Central memory CD8-positive, alpha-beta T cell (primary cell): ENCODE measurements around the gene POLR3F.
"Not testable (repeated sequence)": the region's sequence is repeated elsewhere in the genome, so short reads cannot be mapped to it uniquely, and the experiment has no call there.

ENCODE experiments used
- ATAC-seq: fragments of 150-1000 bp; cut with Tn5 transposase; replicated peaks from 2 replicates; pipeline ENCODE4 v1.10.0; 2022; ENCODE audit warnings: mild to moderate bottlenecking, moderate FRiP score, moderate number of reproducible peaks; ENCODE audit not compliant: poor library complexity, severe bottlenecking; ENCODE audit errors: extremely low read depth
- DNase-seq, 2 donors: peaks; one replicate each; pipeline ENCODE4 v3.0.0; 2021; ENCODE audit warnings: low spot score in 2 of 2
- H3K27ac Mint-ChIP-seq: one replicate; pipeline ENCODE4 v1.8.0; 2022; ENCODE audit warnings: low read depth, mild to moderate bottlenecking, moderate library complexity, mixed read lengths
- H3K27me3 Mint-ChIP-seq: one replicate; pipeline ENCODE4 v1.8.0; 2022; ENCODE audit warnings: mixed read lengths
- H3K36me3 Mint-ChIP-seq: one replicate; pipeline ENCODE4 v1.8.0; 2022; ENCODE audit warnings: mild to moderate bottlenecking, moderate library complexity, mixed read lengths; ENCODE audit not compliant: insufficient read depth
- H3K4me1 Mint-ChIP-seq: one replicate; pipeline ENCODE4 v1.8.0; 2022; ENCODE audit warnings: mixed read lengths
- H3K4me3 Mint-ChIP-seq: one replicate; pipeline ENCODE4 v1.8.0; 2022; ENCODE audit warnings: mild to moderate bottlenecking, moderate library complexity, mixed read lengths
- H3K9me3 Mint-ChIP-seq: one replicate; pipeline ENCODE4 v1.8.0; 2022; ENCODE audit warnings: mixed read lengths

The POLR3F gene

DNA sequence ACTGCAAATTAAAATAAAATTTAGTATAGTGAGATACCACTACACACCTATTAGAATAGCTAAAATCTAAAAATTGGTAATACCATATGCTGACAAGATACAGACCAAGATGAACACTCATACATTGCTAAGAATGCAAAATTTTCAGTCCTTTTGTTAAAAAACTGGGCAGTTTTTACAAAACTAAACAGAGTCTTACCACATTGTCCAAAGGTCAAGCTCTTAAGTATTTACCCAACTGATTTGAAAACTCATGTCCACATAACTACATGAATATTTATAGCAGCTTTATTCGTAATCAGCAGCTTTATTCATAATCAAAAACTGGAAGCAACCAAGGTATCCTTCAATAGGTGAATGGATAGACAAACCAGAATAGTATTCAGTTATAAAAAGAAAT, 10.0 kb downstream of the POLR3F start:
- ATAC-seq (no peak), DNase-seq (no peak)
- H3K36me3 Mint-ChIP-seq = peaks cover 57% of the 10 kb centered on the region
- H3K9me3 Mint-ChIP-seq = no peaks in the 10 kb centered on the region
- H3K27ac Mint-ChIP-seq = no peak overlapping the region
- H3K4me1 Mint-ChIP-seq = no peaks in the 10 kb centered on the region
- no peak overlapping the region for H3K4me3 Mint-ChIP-seq
- H3K27me3 Mint-ChIP-seq = no peaks in the 10 kb centered on the region

DNA sequence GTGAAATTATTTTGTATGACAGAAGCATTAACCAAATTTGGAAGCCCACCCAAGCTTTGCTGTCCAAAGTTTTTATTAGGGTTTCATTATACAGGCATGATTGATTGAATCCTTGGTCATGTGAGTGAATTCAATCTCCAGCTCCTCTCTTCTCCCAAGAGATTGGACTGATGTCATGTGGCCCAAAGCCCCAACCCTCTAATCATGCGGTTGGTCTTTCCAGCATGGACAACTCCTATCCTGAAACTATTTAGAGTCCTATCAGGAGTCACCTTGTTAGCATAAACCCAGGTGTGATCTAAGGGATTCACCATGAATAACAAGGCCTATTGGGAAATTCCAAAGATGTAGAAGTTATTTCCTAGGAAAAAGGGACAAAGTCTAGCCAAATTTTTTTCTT, 10.6 kb downstream of the POLR3F start:
- Mint-ChIP-seq H3K27me3 (no peaks in the 10 kb centered on the region), H3K9me3 (no peaks in the 10 kb centered on the region), H3K4me1 (no peaks in the 10 kb centered on the region), H3K36me3 (peaks cover 61% of the 10 kb centered on the region), H3K27ac (no peak overlapping the region), H3K4me3 (no peak overlapping the region)
- DNase-seq (no peak), ATAC-seq (no peak)

DNA sequence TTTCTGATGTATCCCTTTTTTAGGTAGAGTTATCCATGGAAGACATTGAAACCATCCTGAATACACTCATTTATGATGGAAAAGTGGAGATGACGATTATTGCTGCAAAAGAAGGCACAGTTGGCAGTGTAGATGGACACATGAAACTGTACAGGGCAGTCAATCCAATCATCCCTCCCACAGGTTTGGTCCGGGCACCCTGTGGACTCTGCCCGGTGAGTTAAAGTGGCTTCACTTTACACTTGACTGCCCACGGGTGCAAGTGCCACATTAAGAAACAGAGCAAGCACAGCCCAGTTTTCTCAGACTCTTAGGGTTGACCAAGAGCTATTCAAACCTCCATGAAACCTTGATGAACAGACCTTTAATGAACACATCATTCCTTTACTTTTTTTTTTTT, 14.4 kb downstream of the POLR3F start:
- no peak overlapping the region for H3K27ac Mint-ChIP-seq
- ATAC-seq (no peak), DNase-seq (no peak)
- H3K4me3 Mint-ChIP-seq = no peak overlapping the region
- no peaks in the 10 kb centered on the region for H3K4me1 Mint-ChIP-seq
- peaks cover 44% of the 10 kb centered on the region for H3K36me3 Mint-ChIP-seq
- no peaks in the 10 kb centered on the region for H3K9me3 Mint-ChIP-seq
- no peaks in the 10 kb centered on the region for H3K27me3 Mint-ChIP-seq

DNA sequence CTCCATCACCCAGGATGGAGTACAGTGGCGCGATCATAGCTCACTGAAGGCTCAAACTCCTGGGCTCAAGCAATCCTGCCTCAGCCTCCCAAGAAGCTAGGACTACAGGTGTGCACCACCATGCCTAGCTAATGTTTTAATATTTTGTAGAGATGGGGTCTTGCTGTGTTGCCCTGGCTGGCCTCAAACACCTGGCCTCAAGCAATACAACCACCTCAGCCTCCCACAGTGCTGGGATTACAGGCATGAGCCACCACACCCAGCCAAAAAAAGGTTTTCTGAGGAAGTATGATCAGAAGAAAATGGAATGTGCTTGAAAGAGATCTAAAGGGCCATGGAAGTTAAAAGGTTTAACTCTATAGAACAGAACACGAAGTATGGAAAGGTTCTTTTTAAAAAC, 21.1 kb downstream of the POLR3F start:
- ATAC-seq (no peak), DNase-seq (no peak)
- no peaks in the 10 kb centered on the region for H3K27me3 Mint-ChIP-seq
- no peak overlapping the region for H3K27ac Mint-ChIP-seq
- peaks cover 26% of the 10 kb centered on the region for H3K36me3 Mint-ChIP-seq
- no peaks in the 10 kb centered on the region for H3K9me3 Mint-ChIP-seq
- no peak overlapping the region for H3K4me3 Mint-ChIP-seq
- no peaks in the 10 kb centered on the region for H3K4me1 Mint-ChIP-seq

DNA sequence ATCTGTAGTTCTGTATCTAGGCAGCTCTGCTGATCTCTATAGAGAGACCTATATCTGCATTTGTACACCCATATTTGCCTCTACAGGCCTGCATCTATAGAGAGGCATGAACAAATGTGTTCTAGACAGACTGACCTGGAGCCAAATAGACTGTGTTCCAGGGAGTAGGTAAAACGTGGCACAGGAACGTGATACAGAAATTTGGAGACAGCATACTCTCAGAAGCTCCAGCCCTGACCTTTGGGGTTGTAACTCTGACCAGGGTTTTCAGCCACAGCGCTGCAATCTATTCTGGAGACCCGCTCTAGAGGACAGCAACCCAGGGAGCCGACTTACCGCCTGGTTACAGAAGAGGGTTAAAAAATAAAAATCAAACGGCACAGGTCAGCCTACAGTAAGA, 28.9 kb downstream of the POLR3F start:
- H3K9me3 Mint-ChIP-seq = no peaks in the 10 kb centered on the region
- H3K27ac Mint-ChIP-seq = peak overlapping the region; percentile 82
- H3K27me3 Mint-ChIP-seq = no peaks in the 10 kb centered on the region
- H3K36me3 Mint-ChIP-seq = peaks cover 8% of the 10 kb centered on the region
- peak overlapping the region; percentile 97 for H3K4me3 Mint-ChIP-seq
- ATAC-seq = no peak
- no peak for DNase-seq
- H3K4me1 Mint-ChIP-seq = peaks cover 12% of the 10 kb centered on the region

DNA sequence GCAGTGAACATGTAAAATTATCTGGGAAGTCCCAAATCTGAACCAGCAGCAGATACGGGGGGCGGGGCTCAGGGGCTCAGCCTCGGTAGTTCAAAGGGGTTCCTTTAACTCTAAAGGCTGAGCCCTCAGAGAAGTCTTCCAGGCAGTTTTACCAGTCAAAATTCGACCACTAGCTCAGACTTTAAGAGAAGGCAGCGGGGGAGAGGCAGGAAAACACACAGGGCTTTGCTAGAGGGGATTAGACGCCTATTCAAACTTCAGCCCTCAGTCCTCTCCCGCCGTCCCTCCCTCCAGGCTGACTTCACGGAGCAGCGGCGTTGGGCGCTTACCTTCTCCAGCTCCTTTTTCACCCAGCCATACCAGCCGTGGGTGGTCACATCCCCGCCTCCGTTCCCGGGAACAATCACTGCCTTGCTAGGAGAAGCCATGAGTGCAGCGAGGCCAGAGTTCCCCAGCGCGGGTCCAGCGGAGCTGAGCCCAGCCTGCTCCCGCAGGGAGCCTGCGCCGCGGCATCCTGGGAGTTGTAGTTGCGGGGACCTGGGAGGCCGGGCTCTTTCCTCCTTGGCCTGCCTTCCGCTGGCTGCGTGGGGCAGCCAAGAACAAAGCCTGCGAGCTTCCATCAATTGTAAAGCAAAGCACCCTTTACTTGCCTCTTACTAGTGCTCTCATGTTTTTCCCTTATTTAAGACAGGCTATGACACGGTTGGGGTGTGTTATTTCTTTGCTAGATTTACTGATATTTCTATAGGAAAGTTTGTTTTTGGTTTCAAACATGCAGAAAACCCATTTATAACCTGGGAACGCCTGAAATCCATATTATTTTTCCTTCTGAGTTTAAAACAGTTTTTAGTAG, 29.8 kb downstream of the POLR3F start, which contains the start of gene RBBP9:
RBBP9 (minus strand) TSS at position 486 of the 853 bp plus-strand sequence; CDS start at position 428, 58 bp downstream.
- ATAC-seq = peak; percentile 98
- peak within 1 kb of the TSS; percentile 82 for H3K27ac Mint-ChIP-seq

DNA sequence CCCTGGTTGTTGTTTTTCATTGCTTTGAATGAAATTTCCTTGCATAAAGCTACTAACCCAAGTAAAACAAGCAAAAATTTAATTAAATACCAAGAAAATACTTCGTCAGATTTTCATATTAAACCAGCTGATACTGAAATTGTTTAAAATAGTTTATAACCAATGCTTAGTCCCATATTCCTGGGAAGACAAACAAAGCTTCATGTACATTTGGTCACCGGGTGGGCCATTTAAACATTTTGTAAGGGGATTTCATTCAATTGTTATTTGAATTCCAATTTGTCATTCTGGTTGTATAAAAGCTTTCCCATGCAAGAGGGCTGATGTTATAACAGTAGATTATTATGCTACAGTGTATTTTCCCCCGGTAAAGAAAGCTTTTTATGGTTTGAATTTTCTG, 30.4 kb downstream of the POLR3F start:
- peak overlapping the region; percentile 82 for H3K27ac Mint-ChIP-seq
- H3K4me3 Mint-ChIP-seq = peak overlapping the region; percentile 97
- ATAC-seq (no peak), DNase-seq (no peak)
- H3K36me3 Mint-ChIP-seq = peaks cover 6% of the 10 kb centered on the region
- peaks cover 12% of the 10 kb centered on the region for H3K4me1 Mint-ChIP-seq
- H3K9me3 Mint-ChIP-seq = no peaks in the 10 kb centered on the region
- H3K27me3 Mint-ChIP-seq = peaks cover 12% of the 10 kb centered on the region

More for the DNA sequence above, 29.8 kb downstream of the POLR3F start, which contains the start of gene RBBP9:
- Mint-ChIP-seq H3K4me1 (peaks cover 12% of the 10 kb centered on the region), H3K9me3 (no peaks in the 10 kb centered on the region), H3K4me3 (peak within 1 kb of the TSS; percentile 97), H3K27me3 (peaks cover 6% of the 10 kb centered on the region), H3K36me3 (peaks cover 6% of the 10 kb centered on the region)
- DNase-seq = peak; percentile 55

DNA sequence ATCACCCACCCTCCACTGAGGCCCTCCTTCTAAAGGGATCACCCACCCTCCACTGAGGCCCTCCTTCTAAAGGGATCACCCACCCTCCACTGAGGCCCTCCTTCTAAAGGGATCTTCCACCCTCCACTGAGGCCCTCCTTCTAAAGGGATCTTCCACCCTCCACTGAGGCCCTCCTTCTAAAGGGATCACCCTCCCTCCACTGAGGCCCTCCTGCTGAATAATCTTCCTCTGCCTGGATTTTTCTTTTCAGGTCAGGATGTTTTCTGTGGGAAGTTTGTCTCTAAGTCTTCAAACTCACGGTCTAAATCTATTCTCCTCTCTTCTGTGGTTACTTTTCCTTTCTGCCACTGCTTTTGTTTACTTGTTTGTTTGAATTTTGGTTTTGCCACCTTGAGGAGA, 34.5 kb downstream of the POLR3F start:
- H3K4me3 Mint-ChIP-seq, H3K9me3 Mint-ChIP-seq, ATAC-seq, H3K4me1 Mint-ChIP-seq, H3K27ac Mint-ChIP-seq, DNase-seq, H3K36me3 Mint-ChIP-seq: not testable (repeated sequence)
- H3K27me3 Mint-ChIP-seq = peaks cover 13% of the 10 kb centered on the region

DNA sequence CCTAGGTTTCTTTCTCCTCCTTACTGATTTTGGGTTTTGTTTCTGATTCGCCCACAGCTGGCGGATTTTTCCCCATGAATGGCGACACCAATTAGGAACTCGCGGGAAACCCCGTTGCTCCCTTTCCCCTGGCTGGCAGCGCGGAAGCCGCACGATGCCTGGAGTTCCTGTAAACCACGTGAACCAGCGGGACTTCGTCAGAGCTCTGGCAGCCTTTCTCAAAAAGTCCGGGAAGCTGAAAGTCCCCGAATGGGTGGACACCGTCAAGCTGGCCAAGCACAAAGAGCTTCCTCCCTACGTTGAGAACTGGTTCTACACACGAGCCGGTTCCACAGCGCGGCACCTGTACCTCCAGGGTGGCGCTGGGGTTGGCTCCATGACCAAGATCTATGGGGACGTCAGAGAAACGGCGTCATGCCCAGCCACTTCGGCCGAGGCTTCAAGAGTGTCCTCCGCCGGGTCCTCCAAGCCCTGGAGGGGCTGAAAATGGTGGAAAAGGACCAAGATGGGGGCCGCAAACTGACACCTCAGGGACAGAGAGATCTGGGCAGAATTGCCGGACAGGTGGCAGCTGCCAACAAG, 37.4 kb downstream of the POLR3F start:
- Mint-ChIP-seq H3K27me3 (peaks cover 13% of the 10 kb centered on the region), H3K4me1 (peaks cover 27% of the 10 kb centered on the region), H3K4me3 (no peak overlapping the region), H3K36me3 (peaks cover 19% of the 10 kb centered on the region), H3K9me3 (no peaks in the 10 kb centered on the region), H3K27ac (no peak overlapping the region)
- ATAC-seq (no peak), DNase-seq (no peak)

DNA sequence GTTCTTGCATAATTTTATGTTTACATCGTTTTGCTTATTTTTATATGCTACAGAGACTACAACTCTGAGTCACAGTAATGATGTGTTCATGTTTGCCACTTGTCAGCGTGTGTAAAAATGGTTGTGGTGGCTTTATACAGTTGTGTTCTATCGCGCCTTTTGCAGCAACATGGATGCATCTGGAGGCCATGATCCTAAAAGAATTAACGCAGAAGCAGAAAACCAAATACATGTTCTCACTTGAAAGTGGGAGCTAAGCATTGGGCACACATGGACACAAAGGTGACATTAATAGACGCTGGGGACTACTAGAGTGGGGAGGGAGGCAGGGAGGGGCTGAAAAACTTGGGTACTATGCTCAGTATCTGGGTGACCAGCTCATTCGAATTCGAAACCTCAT, 39.6 kb downstream of the POLR3F start:
- Mint-ChIP-seq H3K27ac (peak overlapping the region; percentile 100), H3K4me1 (peaks cover 42% of the 10 kb centered on the region), H3K9me3 (no peaks in the 10 kb centered on the region), H3K36me3 (peaks cover 37% of the 10 kb centered on the region), H3K27me3 (peaks cover 10% of the 10 kb centered on the region), H3K4me3 (peak overlapping the region; percentile 98)
- DNase-seq (peak in 1 of 2 donors; percentile 11), ATAC-seq (no peak)

DNA sequence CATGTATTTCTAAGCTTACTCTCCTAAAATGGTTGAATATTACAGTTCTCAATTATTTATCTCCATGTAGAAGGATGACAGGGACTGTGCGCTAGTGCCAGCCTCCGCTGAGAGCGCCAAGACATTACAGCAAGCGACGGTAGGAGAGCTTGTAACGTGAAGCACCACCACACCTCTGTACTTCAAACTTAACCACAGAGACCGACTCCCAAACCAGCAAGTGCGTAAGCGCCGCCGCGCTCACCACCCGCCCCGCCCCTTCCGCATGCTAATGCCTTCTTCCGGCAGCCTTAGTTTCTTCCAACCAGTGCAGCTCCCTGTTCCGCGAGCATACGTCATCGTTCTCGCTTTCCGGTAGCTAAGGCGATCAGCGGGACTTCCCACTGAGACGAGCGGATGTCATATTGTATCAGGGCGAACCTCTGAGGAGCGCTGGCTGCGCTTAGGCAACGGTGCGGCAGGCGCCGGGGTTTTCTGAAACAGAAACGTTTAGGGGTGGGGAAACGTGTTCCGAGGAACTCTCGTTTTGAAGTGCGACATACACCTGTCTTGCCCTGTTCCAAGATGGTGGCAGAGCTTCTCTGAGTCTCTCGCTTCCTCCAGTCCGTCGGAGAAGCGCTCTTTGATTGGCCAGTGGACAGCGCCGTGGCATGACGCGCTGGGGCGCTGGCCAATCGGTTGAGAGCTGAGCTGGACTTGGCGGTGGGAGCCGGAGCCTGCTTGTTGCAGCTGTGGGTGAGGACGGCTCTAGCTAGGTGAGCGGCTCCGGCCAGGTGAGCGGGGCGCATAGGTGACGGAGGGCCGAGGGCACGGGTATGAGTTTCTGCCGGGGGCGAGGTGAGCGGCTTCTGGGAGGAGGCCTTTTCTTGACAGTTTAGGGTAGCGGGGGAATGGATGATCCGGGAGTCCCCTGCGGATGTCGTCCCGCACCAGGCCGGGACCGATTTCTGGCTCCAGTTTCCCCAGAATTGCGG, 40.3 kb downstream of the POLR3F start, which contains the start of gene SEC23B:
SEC23B (plus strand) TSS at position 723 of the 974 bp plus-strand sequence. CDS start 2,896 bp downstream, outside the sequence.
- Mint-ChIP-seq H3K4me1 (peaks cover 42% of the 10 kb centered on the region), H3K36me3 (peaks cover 40% of the 10 kb centered on the region), H3K4me3 (peak within 1 kb of the TSS; percentile 98), H3K27ac (peak within 1 kb of the TSS; percentile 100), H3K27me3 (peaks cover 2% of the 10 kb centered on the region), H3K9me3 (no peaks in the 10 kb centered on the region)
- peak; percentile 88 for ATAC-seq
- DNase-seq = peak; percentile 95 to 98

DNA sequence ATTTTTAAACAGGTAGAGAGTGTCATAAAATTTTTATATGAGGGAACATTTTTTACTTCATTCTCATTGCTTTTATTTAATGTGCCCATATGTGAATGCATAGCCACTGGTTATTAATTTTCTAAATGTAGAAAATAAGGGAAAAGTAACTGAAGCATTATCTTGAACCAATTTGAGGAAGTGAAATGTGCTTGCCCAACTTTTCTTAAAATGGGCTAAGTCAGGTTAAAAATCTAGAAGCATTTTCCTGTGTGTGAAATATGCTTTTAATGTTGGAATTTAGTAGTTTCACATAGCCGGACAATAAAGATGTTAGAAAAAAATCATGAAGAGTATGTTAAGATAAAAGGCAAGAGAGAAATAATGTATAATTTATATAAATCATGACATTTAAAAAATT, 44.4 kb downstream of the POLR3F start:
- peaks cover 51% of the 10 kb centered on the region for H3K4me1 Mint-ChIP-seq
- no peaks in the 10 kb centered on the region for H3K27me3 Mint-ChIP-seq
- H3K27ac Mint-ChIP-seq = peak overlapping the region; percentile 72
- no peak overlapping the region for H3K4me3 Mint-ChIP-seq
- H3K9me3 Mint-ChIP-seq = no peaks in the 10 kb centered on the region
- ATAC-seq (no peak), DNase-seq (no peak)
- peaks cover 63% of the 10 kb centered on the region for H3K36me3 Mint-ChIP-seq
